SH-SY5Y (cell line): Measurements from ENCODE around the gene REN.

Experiments
- GATA2 ChIP-seq: IDR thresholded peaks from 2 replicates; pipeline ENCODE4 v1.6.1; 2011; ENCODE audit warnings: mild to moderate bottlenecking, low read depth, low read length
- GATA3 ChIP-seq: IDR thresholded peaks from 2 replicates; pipeline ENCODE4 v1.6.1; 2011; ENCODE audit warnings: low read depth, mild to moderate bottlenecking, low read length, moderate library complexity

- TF ChIP-seq GATA2 (no peak), GATA3 (no peak)
These were observed 26.2 kb downstream of the REN start for GRCh38 chr1:204139952-204140351.
